NCI-H2029 treated with DMSO at 0.1 percent for 48 hours (cell line): ENCODE results near the gene RAB5IF.
"Not testable (repeated sequence)": the region's sequence is repeated elsewhere in the genome, so short reads cannot be mapped to it uniquely, and the experiment has no call there.

Source experiments
- DNase-seq: peaks from one replicate; lab custom pipeline; 2025; lab: John Stamatoyannopoulos, UW

Gene RAB5IF

DNA sequence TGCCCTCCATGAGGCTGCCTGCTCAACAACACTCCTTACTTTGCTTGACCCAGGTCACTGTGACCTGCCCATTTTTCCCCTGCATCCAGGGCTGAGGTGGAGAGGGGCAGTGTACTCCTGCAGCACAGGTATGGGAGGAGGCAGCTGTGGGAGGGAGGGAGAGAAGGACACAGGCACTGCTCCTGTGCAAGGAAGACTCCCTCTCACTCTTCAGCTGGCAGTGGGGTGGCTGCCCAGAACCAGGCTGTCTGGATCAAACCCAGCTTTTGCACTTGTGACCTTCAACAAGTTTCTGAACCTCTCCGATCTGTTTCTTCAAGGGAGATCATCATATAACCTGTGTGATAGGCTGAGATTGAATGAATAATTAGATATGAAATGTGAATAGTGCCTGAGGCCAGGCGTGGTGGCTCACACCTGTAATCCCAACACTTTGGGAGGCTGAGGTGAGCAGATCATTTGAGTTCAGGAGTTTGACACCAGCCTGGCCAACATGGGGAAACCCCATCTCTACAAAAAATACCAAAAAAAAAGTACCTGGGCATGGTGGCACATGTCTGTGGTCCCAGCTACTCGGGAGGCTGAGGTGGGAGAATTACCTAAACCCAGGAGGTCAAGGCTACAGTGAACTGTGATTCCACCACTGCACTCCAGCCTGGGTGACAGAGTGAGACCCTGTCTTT is 18.1 kb upstream of the RAB5IF start:
- DNase-seq, result no peak

DNA sequence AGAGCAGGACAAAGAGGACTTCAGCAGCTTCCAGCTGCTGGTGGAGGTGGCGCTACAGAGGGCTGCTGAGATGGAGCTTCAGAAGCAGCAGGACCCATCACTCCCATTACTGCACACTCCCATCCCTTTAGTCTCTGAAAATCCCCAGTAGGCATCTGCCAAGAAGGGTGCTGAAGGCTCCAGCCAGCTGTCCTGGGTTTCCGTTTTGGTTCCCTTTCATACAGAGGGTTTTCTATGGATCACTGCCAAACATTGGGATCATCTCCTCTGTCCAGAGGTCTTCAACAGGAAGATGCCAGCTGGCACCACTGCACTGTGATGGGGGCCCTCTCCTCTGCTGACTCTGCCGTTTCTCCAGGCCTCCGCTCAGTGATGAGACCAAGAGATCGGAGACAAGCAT is 14.3 kb upstream of the RAB5IF start:
- peak; percentile 45 for DNase-seq

DNA sequence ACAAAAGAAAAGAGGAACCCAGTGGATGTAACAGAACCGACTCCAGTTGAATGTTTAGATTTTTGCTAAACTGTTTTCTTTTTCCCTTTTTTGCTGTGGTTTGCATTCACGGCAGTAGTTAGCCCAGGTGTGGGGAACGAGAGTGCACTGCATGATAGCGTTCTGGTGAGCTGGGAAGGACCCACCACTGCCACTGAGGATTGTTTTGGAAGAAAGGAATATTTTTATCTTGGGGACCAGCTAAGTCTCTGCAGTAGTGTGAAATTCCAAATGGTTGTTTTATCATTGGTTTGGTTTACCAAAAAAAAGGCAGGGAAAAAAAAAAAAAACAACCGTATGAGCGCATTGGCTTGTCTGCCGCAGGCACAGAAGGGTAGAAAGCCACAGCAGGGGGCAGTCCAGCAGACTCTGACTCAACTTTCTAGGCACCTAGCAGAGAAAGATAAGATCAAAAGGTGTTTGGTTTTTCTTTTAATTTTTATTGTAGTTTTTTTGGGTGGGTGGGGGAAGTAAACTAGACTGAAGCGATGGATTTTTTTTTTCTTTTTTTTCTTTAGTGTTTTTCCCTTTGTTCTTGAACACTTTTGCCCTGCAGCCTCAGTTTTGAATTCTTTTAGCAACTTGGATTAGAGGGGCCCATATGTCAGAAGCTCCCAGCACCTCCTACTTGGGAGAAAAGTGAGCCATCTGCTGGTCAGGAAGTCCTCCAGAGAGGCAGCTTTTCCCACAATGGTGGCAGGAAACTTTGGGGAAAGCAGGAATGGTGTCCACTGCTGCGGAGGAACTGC is 13.5 kb upstream of the RAB5IF start:
- DNase-seq, result no peak

DNA sequence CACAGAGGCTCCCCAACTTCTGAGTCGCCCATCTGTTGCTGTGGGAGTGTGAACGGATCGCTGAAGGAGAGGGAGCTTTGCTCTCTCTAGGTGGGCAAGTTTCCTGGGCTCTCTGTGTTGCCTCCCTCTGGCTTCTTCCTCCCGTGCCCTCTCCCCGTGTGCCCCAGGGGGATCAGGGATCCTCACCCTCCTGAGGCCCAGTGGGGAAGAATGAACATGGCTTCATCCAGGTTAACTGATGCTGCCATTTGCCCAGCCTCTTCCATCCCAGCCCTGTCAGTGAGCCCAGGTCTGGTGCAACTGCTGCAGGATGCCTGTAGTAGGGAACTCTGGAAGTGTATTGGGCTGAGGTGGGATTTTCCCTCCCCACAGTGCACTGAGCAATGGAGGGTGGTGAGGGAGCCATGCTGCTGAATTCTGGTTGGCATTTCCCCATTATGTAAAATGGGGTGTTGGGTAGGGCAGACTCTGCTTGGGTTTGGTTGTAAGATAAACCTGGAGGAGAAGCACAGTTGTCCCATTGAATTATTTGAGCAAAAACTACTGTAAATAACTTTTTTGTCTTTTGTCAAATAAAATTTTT is 12.1 kb upstream of the RAB5IF start:
- DNase-seq, result no peak

DNA sequence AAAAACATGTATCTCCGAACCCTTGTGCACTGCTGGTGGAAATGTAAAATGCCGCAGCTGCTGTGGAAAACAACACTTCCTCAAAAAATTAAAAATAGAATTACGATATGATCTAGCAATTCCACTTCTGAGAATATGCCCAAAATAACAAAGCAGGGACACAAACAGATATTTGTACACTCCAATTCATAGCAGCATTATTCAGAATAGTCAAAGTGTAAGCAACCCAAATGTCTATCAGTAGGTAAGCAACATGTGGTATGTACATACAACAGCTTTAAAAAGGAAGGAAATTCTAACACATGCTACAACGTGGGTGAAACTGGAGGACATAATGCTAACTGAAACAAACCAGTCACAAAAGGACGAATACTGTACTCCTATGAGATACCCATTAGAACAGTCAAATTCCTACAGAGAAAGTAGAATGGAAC is 5.7 kb upstream of the RAB5IF start:
- DNase-seq, result no peak

DNA sequence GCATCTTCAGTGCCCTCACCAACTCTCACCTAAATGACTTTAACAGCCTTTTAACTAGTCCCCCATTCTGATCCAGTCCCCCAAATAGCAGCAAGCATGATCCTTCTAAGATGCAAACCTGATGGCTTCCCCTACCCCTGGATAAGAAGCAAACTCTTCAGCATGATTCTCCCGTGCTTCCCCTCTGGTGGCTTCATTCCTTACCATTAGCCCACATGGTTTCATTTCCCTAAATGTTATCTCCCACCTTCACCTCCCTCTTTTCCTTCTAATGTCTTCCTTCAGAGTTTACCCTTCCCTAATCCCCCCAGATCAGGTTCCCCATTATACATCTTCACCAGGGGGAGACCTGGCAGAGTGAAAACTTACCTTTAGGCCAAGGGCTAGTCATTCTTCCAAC is 4.0 kb upstream of the RAB5IF start:
- no peak for DNase-seq

DNA sequence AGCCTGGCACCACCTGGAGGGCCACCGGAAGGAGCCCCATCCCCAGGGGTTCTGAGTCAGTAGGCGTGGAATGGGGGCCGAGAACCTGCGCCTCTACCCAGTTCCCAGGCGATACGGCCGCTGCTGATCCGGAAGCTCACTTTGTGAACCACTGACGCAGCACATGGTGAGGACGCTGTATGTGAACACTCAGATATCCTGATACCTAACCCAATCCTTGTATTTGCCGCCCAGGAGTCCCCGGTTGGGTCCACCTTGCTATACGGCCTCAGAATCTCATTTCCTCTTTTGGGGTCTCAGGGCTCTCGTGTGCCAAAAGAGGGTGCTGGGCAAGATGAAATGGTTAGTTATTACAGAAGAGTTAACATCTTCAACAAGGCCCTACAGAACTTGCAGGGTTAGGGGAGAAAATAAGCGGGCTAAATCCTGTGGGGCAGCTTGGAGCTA is 604 bp upstream of the RAB5IF start:
- DNase-seq, result peak; percentile 77

DNA sequence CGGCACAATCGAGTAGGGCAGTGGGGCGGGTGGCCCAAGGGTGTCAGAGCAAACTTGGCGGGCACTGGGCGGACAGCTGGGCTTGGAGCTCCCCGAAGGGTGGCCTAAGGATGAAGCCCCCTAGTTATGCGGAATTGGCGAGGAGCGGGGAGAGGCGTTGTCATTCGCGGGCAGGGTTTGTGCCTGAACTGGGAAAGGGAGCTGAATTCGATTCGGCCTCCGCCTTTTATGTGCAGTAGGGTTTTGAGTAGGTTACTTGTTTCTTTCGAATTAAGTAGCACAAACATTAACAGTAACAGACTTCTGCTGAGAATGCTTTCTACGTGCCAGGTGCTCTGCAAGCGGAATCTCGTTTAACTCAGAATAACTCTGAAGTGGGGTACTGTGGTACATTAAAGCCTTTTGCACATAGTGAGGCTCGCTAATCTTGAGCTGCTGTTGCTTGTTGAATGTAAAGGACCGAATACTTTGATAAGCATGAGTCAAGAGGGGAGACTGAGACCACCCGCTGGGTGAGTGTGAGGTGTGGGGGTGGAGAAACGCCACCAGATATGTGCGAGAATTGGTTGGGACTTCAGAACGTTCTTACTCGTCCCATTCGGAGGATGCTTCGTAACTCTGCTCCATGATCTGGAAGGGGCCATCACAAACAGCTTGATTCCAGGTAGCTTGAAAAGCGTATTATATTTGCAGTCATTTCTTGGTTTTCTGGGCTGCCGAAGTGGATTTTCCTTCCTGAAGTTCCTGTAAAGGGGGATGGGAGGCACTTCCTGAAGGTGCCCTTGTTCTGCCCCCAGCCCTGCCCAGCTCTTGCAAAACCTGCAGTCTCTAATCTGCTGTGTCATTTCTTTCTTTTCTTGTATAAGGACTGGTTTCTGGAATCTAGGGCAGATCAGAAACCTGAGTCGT is 833 bp downstream of the RAB5IF start:
- DNase-seq, result no peak

DNA sequence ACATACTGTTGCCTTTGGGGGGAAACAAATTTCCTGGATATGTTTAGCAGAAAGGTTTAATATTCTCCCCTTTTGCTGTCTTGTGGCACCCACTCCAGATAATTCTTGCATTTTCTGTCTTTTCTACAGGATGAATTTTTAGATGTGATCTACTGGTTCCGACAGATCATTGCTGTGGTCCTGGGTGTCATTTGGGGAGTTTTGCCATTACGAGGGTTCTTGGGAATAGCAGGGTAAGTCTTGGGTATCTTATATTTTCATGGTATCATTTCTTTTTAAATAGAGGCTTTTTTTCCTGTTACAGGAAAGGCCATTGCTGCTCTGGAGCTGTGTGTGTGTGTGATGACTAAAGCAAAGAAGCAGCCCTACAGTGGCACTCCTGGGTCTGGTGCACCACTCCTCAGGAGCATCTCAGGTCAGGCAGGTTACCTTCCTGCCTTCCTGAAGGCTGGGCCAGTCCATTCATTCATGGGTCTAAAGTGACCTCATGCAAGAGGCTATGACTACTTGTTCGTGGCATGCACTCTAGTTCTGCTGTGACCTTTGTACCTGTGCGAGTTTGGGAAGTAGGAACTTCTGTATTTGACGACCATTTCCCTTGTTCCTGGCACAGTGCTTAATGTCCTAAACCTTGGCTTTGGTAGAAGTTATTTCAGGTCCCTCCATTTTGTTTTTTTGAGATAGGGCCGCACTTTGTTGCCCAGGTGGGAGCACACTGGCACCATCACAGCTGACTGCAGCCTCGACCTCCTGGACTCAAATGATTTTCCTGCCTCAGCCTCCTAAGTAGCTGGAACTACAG is 2.2 kb downstream of the RAB5IF start:
- DNase-seq, result no peak

DNA sequence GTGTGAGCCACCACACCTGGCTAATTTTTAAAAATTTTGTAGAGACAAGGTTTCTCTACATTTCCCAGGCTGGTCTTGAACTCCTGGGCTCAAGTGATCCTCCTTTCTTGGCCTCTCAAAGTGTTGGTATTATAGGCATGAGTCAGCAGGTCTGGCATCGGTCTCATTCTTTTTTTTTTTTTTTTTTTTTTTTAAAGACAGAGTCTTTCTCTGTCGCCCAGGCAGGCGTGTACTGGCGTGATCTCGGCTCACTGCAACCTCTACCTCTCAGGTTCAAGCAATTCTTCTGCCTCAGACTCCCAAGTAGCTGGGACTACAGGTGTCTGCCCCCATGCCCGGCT is 2.8 kb downstream of the RAB5IF start:
- not testable (repeated sequence) for DNase-seq

DNA sequence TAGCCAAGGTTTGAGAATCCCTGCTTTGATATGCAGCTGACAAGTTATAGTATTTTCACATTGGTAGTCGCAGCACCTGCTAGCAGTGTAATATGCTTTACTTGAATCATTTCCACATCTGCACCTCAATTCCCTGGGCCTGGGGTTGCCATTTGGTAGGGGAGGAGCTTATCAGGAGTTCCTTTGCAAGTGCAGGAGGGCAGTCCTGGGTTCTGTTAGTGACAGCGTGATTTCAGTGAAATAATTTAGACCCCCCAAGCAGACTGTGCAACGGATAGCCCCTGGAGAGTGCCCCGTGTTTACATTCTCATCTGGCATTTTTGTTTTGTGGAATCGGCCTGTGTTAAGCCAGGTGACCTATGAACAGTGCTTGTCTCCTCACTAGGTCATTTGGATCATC is 6.0 kb downstream of the RAB5IF start:
- no peak for DNase-seq

DNA sequence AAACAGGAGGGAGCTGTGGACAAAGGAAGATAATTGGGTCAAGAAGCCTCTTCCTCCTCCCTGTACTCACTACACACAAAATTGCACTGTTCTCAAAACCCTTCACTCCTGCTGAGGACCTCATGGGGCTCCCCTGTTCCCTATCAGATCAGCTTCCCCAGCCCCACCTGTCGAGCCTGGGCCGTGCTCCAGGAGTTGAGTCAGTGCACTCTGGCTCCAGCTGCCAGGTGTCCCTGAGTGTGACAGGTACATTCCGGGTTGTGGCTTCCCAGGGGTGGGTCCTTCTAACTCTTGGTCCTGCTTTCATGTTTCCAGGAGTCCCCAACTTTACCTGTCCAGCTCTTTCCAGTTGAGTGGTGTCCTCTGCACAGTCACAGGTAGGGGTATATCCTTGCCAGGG is 8.4 kb downstream of the RAB5IF start:
- peak; percentile 90 for DNase-seq

DNA sequence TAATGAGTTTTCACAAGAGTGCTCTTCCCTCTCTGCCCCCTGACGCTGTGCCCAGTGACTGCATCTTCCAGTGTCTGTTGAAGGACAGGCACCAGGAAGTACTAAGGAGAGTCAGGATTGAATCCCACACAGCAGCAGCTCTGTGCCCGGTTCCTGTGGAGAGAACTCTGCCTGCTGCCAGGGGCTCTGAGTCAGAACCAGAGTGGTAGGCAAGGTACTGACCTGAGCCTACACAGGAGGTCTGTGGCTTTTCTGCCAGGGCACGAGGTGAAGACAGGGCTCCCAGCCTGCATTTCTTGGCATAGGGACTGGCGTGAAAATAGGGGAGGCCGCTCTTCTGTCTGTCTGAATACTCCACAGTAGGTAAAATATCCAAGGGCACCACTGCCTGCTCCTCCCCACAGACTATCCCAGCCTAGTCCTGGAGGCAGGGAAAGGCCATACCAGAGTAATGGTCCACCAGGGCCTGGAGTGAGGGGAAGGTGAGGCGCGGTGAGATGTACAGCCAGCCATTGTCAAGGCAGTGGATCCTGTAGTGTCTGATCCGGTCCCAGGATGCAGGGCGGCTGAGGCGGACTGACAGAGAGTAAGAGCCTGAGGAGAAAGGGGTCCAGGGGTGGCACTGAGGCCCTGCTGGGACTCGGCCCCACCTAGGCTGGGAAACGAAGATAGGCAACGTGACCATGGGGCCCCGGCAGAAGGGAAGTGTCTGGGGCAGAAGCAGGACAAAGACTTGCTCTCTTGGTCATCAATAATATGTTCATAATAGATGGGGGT is 9.4 kb downstream of the RAB5IF start:
- DNase-seq, result peak; percentile 58

DNA sequence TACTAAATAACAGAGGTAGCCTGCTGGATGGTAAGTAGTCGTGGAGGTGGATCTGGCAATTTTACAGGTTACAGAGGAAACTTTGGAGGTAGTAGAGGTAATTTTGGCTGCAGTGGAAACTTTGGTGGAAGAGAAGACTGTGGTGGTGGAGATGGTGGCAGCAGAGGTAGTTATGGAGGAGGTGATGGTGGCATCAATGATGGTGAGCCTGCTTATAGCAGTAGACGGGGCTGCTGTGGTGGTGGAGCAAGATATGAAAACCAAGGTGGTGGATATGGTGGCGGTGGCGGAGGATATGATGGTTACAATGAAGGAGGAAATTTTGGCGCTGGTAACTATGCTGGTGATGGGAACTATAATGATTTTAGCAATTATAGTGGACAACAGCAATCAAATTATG is 15.3 kb downstream of the RAB5IF start:
- DNase-seq, result no peak

DNA sequence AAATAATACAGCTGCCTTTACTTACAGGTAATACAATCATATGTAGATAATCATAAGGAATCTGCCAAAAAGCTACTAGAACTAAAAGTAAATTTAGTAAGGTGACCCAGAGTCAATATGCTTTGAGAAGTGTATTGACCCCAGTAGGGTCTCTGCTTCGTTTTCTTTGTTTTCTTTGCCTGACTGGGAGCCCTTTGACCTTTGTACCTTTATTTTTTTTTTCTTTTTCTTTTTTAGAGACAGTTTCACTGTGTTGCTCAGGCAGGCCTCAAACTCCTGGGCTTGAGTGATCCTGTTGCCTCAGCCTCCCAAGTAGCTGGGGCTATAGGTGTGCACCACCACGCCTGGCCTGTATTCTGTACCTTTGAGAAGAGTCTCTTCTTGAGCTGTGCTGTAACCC is 17.9 kb downstream of the RAB5IF start:
- no peak for DNase-seq

DNA sequence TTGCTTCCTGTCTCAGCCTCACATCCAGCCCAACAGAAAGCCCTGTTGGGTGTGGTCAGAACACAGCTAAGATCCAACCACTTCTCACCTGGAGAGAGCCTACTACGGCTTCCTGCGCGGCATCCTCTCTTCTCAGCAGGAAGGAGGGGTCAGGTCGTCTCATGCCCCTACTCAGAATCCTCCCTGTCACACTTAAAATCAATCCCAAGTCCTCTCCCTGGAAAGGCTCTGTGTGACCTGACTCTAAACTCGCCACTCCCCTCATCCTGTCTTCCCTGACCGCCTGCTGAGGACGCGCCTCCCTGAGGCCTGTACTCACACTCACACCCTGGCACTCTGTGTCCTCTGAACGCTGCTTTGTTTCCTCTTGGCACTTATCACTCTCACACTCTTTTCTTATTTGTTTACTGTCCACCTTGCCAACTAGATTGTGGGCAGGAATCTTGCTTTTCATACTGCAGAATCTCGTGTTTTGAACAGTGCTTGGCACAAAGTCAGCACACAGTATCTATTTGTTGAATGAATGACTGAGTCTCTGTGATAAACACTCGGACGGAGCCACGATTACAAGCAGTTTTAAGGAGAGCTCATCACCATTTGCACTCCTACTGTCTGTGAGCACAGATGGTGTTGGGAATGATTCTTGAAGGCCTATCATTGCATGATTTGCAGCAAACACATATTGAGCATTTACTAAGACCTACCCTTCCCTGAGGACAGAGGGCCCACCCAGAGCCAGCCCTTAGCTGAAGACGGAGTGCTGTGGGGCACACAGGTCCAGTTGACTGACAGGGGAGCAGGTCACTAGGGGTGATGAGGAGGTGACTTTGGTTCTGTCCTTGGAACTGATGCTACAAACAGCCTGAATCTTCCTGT is 18.7 kb downstream of the RAB5IF start:
- peak; percentile 89 for DNase-seq

DNA sequence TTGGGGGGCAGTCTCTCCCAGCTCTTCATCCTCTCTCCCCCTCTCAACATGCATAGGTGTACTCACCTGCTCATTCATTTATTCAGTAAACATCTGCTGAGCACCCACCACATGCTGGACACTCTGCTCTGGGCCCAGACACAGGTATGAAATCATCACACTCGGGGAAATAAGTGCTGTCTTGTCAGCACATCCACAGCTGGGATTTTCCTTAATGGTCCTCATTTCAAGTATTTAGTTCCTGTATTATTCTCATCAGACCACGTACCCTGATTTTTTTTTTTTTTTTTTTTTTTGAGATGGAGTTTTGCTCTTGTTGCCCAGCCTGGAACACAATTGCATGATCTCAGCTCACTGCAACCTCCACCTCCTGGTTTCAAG is 19.4 kb downstream of the RAB5IF start:
- peak; percentile 81 for DNase-seq

DNA sequence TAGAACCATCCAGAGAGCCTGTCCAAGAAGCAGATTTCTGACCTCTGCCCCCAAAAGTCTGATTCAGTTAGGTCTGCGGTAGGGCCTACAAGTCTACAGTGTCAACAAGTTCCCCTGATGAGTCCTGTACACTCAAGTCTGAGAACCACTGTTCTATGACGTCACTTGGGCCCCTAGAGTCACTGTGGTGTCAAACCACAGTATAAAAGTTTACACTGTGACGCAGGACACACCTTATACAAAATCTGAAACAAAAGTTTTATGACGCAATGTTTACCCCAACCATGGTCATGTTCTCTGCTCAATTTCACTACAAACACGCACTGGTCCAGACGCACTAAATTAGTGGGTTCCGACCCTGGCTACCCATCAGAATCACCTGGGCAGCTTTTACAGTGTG is 22.5 kb downstream of the RAB5IF start:
- no peak for DNase-seq
